Adrenal gland (tissue), 12 donors: ENCODE data around the gene INKA1. TPM values are rescaled to one million over a fixed set of nuclear protein-coding genes. Genes with fewer than 3 reads are reported as not detected.

Experiments
- DNase-seq, 7 donors: peaks; one replicate each; pipeline ENCODE4 v3.0.0-alpha.2; 2019 to 2020
- H3K27ac ChIP-seq, 5 donors: fragments of 200-600 bp; sonication (generic) in 4 of 5; 1 replicate in 3 of 5; 2 replicates in 2 of 5; pipeline versions ENCODE4 v1.5.1 to v1.8.0; 2016 to 2020; ENCODE audit warnings: mild to moderate bottlenecking in 1 of 5
- H3K27me3 ChIP-seq: fragments of 200-600 bp; 2 replicates; pipeline ENCODE4 v1.8.0; 2021
- H3K36me3 ChIP-seq, 2 donors: fragments of 200-600 bp; replicated peaks in 1 of 2; 1 replicate in 1 of 2; 2 replicates in 1 of 2; pipeline versions ENCODE4 v1.5.1 to v1.8.0; 2018 to 2022
- H3K4me1 ChIP-seq, 2 donors: fragments of 200-600 bp; replicated peaks in 1 of 2; 1 replicate in 1 of 2; 2 replicates in 1 of 2; pipeline versions ENCODE4 v1.5.1 to v1.8.0; 2018 to 2021
- H3K4me3 ChIP-seq, 4 donors: fragments of 200-600 bp; sonication (generic) in 3 of 4; one replicate each; pipeline ENCODE4 v1.5.1; 2016 to 2018
- H3K9me3 ChIP-seq, 3 donors: fragments of 200-600 bp; sonication (generic) in 1 of 3; replicated peaks in 1 of 3; 1 replicate in 2 of 3; 2 replicates in 1 of 3; pipeline versions ENCODE4 v1.5.1 to v1.8.0; 2016 to 2021
- POLR2A ChIP-seq, 2 donors: fragments of 450-650 bp; IDR thresholded peaks; one replicate each; pipeline ENCODE4 v1.6.1; 2017; ENCODE audit warnings: antibody characterized with exemption in 2 of 2, mild to moderate bottlenecking in 2 of 2, moderate library complexity in 1 of 2
- WGBS, 4 donors: extraction: QIAGEN DNeasy Blood & Tissue Kit in 2 of 4; methylation state at CpG; one replicate each; pipeline versions ENCODE4 v1.1.5 to v1.1.7; 2013 to 2017; 5-methylcytosine and 5-hydroxymethylcytosine counted together
- intact Hi-C, 2 donors: fragments of 100-400 bp; cut with DNase I; formaldehyde crosslinking; loops; one replicate each; pipeline versions ENCODE4 v1.14.1 to v1.15.0; 2022 to 2023
- polyA plus RNA-seq, 3 donors: library from polyadenylated mRNA; stranded (reverse); fragments of 200-250 nt in 2 of 3; fragments of 350-450 nt in 1 of 3; fragmentation: Illumina TruSeq in 1 of 3; extraction: RNeasy Lipid Tissue Mini Kit (QIAGEN cat#74804) in 1 of 3; gene quantifications; one replicate each; pipeline ENCODE4 v1.2.3, GENCODE V29; 2013 to 2014
- total RNA-seq, 9 donors: library from RNA; depleted of rRNA in 4 of 9; stranded (reverse); fragments of >200 nt in 4 of 9; fragments of 120-200 nt in 1 of 9; fragmentation: NEBNext Ultra II Directional in 1 of 9; extraction: Animal tissue kit (Norgen Biotek cat#: 25700) in 1 of 9; gene quantifications; one replicate each; pipeline versions ENCODE4 v1.1.0 to v1.2.4, GENCODE V29; 2013 to 2023
- TF ChIP-seq, protein P1 (sequence below), 6 experiments: fragments of 450-650 bp in 4 of 6; fragments of 200-600 bp in 2 of 6; sonication (generic) in 1 of 6; IDR thresholded peaks; 1 replicate in 5 of 6; 2 replicates in 1 of 6; pipeline versions ENCODE4 v1.5.1 to v1.8.0; 2016 to 2021; ENCODE audit warnings: antibody characterized with exemption in 6 of 6, mild to moderate bottlenecking in 2 of 6, moderate library complexity in 1 of 6
- donor health status: healthy with polysubstance abuse.
- donor health status: Bipolar disorder and iron deficiency.
- donor health status: DM: yes; HTN: yes; CAD: no.
- donor health status: DM: no; HTN: no; CAD: no.
- donor health status: DM: no; HTN: no; CAD: no.
- donor health status: DM: yes; HTN: yes; CAD: no.

INKA1 gene
- total and polyA plus RNA-seq, 12 donors: 0.35 to 15.2 (median 3.4) TPM

DNA sequence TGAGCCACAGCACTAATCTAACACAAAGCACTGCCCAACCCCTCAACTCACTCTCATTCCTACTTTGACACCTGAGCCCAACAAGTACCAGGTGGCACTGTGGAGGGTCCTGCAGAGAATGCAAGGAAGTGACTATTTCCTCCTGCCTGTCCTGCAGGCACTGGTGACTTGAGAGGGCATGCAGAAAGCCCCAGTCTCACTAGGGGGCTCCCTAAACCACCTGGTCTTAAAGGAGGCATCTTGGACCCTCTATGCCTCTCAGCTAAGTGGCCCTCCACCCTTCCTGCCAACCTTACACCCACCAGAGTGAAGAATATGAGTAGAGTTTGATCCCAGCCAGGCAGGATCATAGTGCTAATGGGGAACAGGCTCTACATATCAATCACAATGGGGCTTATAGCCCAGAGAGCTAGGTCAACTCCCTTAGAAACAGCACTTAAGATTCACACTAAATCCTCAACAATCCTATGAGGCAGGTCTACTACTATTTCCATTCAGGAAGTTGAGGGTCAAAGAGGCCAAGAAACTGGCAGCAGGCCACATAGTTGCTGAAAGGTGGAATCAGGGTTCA is 38.1 kb downstream of the INKA1 start:
- DNase-seq: no peak
- Histone ChIP-seq H3K4me1 (peaks cover 0 to 5% of the 10 kb centered on the region in 2 donors), H3K4me3 (no peak overlapping the region), H3K27ac (no peak overlapping the region), H3K27me3 (no peaks in the 10 kb centered on the region), H3K36me3 (no peaks in the 10 kb centered on the region), H3K9me3 (no peaks in the 10 kb centered on the region)
- TF ChIP-seq, protein P1, sequence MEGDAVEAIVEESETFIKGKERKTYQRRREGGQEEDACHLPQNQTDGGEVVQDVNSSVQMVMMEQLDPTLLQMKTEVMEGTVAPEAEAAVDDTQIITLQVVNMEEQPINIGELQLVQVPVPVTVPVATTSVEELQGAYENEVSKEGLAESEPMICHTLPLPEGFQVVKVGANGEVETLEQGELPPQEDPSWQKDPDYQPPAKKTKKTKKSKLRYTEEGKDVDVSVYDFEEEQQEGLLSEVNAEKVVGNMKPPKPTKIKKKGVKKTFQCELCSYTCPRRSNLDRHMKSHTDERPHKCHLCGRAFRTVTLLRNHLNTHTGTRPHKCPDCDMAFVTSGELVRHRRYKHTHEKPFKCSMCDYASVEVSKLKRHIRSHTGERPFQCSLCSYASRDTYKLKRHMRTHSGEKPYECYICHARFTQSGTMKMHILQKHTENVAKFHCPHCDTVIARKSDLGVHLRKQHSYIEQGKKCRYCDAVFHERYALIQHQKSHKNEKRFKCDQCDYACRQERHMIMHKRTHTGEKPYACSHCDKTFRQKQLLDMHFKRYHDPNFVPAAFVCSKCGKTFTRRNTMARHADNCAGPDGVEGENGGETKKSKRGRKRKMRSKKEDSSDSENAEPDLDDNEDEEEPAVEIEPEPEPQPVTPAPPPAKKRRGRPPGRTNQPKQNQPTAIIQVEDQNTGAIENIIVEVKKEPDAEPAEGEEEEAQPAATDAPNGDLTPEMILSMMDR (IDR thresholded peaks at IDR 0.05): no peak
- TF ChIP-seq POLR2A (IDR thresholded peaks at IDR 0.05): no peak
- intact Hi-C loops: no loop called here

DNA sequence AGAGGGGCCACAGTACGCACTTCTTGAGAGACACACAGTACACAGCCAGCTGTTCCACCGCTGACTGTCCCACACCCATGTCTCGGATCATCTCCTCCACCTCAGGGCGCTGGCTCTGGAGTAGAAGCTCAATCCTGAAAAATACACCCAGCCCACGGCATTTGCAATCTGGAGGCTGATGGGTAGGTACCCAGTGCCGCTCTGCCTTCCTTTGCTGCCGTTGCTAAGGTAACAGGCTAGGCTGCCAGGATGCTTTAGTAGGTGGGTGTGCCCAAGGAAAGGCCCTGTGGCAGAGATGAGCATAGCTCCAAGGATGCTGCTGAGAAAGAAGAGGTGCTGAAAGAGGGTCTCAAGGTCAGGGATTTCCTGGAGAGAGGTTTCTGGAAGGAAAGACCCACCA is 38.7 kb downstream of the INKA1 start:
- Histone ChIP-seq H3K27ac (no peak overlapping the region), H3K9me3 (no peaks in the 10 kb centered on the region), H3K27me3 (no peaks in the 10 kb centered on the region), H3K4me3 (no peak overlapping the region), H3K36me3 (no peaks in the 10 kb centered on the region), H3K4me1 (peaks cover 0 to 5% of the 10 kb centered on the region in 2 donors)
- DNase-seq: no peak
- intact Hi-C loops: no loop called here
- 89 to 93% (median 92%) methylated on average over 3 to 7 of the region's 7 CpGs for WGBS, 4 donors
- TF ChIP-seq, protein P1 (IDR thresholded peaks at IDR 0.05): no peak
- TF ChIP-seq POLR2A (IDR thresholded peaks at IDR 0.05): no peak

DNA sequence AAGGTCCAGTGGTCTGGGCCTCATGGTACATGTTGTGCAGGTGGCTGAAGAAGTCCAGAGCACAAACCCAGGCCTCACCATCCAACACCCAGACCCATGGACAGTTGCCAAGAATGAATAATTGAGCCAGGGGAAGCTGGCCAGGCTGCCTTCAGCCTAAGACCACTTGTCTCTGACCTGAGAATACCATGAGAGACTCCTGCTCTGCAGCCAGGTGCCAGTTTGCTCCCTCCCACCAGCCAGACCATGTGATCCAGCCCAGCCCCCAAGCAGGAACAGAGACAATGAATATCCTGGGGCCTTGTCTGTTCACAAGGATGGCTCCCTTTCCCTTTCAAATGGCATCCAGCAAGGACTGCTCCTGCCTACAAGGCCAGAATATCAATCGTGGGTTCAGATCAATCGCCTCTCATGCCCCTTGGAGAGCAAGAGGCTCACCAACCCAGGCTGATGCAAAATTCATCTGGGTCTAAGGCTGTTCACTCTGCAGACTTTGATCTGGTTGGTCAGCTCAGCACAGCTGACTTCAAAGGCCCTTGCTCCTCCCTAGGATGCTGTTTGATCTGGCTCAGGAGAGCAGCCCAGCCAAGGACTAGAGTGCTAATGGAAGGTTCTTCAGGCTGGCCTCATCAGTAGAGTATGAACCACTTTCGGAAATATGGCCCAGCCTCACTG is 39.9 kb downstream of the INKA1 start:
- H3K36me3 ChIP-seq: no peaks in the 10 kb centered on the region
- peaks cover 0 to 5% of the 10 kb centered on the region in 2 donors for H3K4me1 ChIP-seq
- intact Hi-C loops: no loop called here
- H3K27ac ChIP-seq: no peak overlapping the region
- no peaks in the 10 kb centered on the region for H3K27me3 ChIP-seq
- no peak overlapping the region for H3K4me3 ChIP-seq
- H3K9me3 ChIP-seq: no peaks in the 10 kb centered on the region
- DNase-seq: no peak
- TF ChIP-seq POLR2A (IDR thresholded peaks at IDR 0.05): no peak
- TF ChIP-seq, protein P1 (IDR thresholded peaks at IDR 0.05): no peak
- 88 to 94% (median 91%) methylated on average over 3 of the region's 3 CpGs for WGBS, 4 donors

DNA sequence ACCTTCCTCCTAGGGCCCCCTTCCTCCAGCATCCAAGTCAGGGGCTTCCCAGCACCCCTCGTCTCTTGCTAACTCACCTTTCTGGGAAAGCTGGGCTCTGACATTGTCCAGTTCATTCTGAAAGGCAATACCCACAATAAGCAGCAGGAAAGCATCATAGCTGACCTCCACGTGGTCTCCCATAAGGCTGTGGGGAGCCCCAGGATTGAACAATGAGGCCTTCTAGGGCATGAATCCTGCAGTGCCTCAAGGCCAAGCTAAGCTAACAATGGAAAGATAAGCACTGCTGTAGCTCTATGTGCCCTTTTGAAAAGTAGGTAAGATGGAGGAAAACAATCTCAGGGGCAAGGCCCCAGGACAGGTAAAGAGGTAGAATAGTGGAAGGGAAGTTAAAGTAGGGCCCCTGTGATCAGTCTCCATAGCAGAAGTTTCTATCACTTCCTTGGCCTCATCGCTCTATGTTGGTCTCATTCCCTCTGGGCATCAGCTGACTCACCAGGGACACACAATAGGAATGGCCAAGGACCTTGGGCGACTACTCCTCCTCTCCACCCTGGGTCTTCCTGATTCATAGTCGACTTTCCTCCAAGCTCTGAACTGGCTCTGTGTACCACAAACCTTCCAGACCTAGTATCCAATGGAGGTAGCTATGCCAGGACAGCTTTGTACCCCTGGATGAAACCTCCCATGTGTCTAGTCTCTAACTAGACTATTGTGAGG is 41.6 kb downstream of the INKA1 start:
- H3K36me3 ChIP-seq: no peaks in the 10 kb centered on the region
- H3K4me1 ChIP-seq: peaks cover 0 to under 1% of the 10 kb centered on the region in 2 donors
- WGBS, 4 donors: 57 to 68% (median 60%) methylated on average over 5 of the region's 5 CpGs
- no peaks in the 10 kb centered on the region for H3K27me3 ChIP-seq
- peak in 5 of 7 donors; percentile 34 to 66 (median 43) for DNase-seq
- H3K9me3 ChIP-seq: no peaks in the 10 kb centered on the region
- no peak overlapping the region for H3K4me3 ChIP-seq
- intact Hi-C loops: loop anchor here in 1 of 2 donors (2.0 kb wide), 1 partner anchor 48 kb away; no protein-coding TSS in a partner anchor
- TF ChIP-seq, protein P1 (IDR thresholded peaks at IDR 0.05): no peak
- TF ChIP-seq POLR2A (IDR thresholded peaks at IDR 0.05): no peak
- peak overlapping the region in 1 of 5 donors; percentile 18 for H3K27ac ChIP-seq
